ENCODE results near the gene DNM3.
"Not testable (repeated sequence)": the region's sequence is repeated elsewhere in the genome, so short reads cannot be mapped to it uniquely, and the experiment has no call there.

DNM3 gene

GRCh38 chr1:172298141-172298540, 456.8 kb downstream of the DNM3 start:
- DNase-seq = no peak

DNA sequence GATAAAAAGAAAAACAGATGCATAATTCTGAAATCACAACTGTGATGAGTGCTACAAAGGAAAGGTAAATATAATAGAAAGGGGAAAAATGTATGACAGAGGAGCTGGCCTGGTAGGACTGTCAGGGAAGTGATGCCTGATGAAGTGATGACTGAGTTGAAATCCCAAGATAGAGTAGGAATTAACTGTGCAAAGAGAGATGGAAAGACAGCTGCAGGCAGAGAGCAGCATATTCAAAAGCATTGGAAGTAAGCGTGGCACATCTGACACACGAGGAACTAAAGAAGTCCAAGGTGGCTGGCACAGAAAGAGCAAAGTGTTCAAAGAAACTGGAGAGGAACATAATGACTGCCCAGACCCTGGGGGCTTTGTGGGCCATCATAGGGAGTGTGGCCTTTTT, 457.6 kb downstream of the DNM3 start:
- no peak for DNase-seq

DNA sequence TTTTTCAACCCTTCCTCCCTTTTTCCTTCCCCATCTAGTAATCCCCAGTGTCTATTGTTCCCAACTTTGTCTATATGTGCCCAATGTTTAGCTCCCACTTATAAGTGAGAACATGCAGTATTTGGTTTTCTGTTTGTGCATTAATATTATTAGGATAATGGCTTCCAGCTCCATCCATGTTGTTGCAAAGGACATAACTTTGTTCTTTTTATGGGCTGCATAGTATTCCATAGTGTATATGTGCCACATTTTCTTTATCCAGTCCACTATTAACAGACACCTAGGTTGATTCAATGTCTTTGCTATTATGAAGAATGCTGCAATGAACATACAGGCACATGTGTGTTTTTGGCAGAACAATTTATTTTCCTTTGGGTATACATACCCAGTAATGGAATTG, 458.2 kb downstream of the DNM3 start:
- DNase-seq = no peak

DNA sequence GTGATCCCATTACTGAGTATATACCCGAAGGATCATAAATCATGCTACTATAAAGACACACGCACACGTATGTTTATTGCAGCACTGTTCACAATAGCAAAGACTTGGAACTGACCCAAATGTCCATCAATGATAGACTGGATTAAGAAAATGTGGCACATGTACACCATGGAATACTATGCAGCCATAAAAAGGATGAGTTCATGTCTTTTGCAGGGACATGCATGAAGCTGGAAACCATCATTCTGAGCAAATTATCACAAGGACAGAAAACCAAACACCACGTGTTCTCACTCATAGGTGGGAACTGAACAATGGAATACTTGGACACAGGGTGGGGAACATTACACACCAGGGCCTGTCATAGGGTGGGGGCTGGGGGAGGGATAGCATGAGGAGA, 466.2 kb downstream of the DNM3 start:
- not testable (repeated sequence) for DNase-seq

- no peak for DNase-seq
These were observed 466.8 kb downstream of the DNM3 start for GRCh38 chr1:172308142-172308541.

- no peak for DNase-seq
These were observed 467.3 kb downstream of the DNM3 start for GRCh38 chr1:172308577-172308976.

DNA sequence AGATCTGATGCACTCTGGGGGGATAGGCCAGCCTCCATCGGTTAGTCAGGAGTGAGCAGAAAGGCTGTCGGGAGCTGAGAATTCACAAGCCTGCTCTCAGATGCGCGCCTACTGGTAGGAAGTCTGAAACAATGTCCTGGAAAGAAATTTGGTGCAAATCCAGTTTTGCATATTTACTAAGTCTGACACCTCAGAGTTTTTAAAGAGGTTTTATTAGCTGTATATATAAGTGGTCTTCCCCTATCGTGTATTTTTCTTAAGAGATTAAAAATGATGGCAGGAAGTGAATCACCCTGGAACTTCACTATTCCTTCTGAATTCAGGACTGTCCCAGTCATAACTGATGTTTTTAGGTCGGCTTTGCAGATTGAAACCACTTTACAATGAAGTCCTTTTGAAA, 479.4 kb downstream of the DNM3 start:
- no peak for DNase-seq

- no peak for DNase-seq
These were observed 480.2 kb downstream of the DNM3 start for GRCh38 chr1:172321451-172321850.

DNA sequence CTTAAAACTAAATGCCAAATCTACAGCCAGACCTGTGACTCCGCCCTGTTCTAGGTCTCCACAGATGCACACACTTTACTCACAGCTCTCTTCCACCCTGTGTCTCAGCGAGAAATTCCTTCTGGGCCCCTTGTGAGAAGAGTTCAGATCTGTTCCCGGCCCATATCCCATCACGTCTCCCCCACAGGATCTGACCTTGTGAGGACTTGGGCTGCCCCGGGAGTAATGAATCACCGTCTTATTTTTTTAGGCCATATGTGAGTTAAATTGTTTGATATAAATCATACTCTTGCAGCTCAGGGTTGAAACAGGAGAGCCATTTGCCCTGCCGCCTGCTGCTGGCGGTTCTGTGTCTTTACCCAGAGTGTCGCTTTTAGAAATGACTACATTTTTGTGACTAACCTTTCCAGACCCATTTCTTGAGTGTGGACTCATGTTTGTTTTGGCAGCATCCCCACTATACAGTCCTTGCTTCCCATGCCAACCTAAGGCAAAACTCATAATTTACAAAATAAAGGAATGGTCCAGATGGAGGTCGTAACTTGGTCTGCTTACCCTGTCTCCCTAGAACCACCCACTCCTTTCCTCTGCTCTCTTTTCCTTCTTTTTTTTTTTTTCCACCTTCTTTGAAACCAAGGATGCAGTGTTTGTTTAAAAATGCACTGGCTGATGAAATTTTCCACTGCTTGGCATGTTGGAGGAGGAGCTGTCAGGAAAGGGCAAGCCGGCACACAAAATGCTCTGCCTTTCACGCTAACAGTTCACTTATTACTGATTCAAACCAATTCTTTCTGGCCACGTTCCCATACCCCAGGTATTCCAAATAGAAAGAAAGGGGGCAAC, 481.1 kb downstream of the DNM3 start:
- no peak for DNase-seq

DNA sequence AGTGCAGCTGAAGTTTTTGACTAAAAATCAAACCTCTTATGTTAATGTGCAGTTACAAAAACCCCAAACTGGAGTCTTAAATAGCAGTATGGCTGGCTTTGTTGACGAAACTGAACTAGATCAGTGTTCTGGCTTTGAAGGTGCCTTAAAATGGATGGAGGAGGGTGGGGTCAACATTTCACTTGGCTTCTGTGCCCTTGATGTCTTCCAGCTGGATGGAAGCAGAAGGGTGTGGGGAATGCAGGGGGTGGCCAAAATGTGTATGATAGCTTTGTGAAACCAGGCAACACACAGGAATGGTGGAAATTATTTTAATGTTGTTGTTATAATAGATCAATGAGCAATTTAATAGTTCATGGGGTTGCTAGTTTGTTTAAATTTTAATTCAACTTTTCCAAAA, 482.4 kb downstream of the DNM3 start:
- no peak for DNase-seq

DNA sequence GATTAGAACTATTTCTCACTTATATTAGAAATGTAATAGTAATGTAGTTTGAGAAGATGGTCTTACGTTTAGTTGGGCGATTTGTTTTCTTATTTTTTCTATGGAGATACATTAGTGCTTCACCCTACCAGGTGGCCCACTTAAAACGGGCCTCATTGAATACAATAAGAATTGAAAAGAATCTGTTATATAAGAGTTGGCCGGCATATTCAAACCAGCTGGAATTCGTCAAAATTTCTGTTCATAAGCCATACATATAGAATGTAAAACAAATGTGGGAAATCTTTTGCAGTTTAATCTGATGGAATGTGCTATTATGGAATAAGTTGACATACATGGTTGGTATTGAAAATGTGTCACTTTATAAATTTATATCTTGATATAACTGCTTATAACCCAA, 482.8 kb downstream of the DNM3 start:
- DNase-seq = no peak

GRCh38 chr1:172324761-172325160, 483.5 kb downstream of the DNM3 start:
- no peak for DNase-seq

DNA sequence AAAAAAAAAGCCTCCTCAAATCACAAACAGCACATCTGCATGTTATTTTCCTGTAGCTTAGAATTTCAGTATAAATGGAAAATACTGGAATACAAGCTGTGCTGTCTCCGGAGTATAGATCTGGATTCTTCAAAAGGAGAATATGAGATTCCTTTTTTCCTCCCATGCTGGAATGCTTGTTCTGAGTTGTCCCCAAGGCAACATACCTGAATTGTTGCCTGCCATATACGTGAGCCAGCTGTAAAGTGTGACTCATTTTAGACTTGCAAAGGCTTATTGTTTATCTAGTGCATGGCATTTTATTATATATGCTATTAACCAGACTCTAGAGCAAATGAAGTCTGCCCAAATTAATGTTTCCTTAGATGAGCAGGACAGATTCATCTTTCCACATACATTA, 484.2 kb downstream of the DNM3 start:
- no peak for DNase-seq

- DNase-seq = no peak
These were observed 484.8 kb downstream of the DNM3 start for GRCh38 chr1:172326136-172326535.

- no peak for DNase-seq
These were observed 487.0 kb downstream of the DNM3 start for GRCh38 chr1:172328266-172328665.

GRCh38 chr1:172332230-172332629, 490.9 kb downstream of the DNM3 start:
- no peak for DNase-seq

- no peak for DNase-seq
These were observed 494.1 kb downstream of the DNM3 start for GRCh38 chr1:172335377-172335776.

- DNase-seq = no peak
These were observed 497.0 kb downstream of the DNM3 start for GRCh38 chr1:172338295-172338735.

DNA sequence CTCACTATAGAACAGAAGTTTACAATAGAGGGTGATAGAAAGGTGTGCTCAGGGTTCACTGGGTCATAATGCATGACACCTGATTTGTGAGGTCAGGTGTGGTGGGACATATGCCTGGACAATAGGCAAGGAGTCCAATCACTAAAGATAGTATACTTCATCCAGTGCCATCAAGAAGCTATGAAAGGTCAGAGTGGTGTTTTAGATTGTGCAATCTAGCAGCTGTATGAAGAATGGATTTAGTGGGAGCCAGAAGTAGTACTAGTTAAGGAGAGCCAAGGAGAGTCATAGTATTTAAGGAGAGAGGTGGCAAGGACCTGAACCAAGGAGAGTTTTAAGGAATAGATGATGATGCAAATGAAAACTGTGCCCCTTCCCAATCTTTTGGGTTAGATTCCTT, 498.5 kb downstream of the DNM3 start:
- no peak for DNase-seq

GRCh38 chr1:172340520-172340919, 499.2 kb downstream of the DNM3 start:
- DNase-seq = no peak

GRCh38 chr1:172341697-172342096, 500.4 kb downstream of the DNM3 start:
- DNase-seq = no peak

DNA sequence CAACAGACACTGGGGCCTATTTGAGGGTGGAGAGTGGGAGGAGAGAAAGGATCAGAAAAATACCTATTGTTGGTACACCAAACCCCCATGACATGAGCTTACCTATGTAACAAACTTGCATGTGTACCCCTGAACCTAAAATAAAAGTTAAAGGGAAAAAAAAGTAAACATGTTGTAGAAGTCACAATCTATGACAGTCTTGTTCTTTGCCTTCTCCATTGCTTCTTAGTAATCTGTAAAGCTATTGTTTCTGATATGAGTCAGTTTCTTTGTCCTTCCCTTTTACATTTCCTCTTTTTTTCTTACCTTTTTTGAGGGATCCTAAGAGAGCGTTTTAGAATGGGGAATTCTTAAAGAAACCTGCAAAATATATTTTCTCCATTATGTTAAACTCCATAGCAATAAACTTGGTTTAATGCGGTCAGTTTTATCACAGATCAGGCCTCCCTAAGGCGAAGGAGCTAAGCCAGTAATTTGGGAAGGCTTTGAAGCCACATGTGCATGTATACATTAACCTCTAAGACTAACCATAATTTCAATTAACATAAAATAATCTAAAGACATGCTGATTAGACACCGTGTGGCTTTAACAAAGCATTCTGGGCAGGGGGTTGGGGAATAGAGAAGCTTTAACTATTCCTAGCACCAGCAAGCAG, 501.4 kb downstream of the DNM3 start:
- DNase-seq = no peak

DNA sequence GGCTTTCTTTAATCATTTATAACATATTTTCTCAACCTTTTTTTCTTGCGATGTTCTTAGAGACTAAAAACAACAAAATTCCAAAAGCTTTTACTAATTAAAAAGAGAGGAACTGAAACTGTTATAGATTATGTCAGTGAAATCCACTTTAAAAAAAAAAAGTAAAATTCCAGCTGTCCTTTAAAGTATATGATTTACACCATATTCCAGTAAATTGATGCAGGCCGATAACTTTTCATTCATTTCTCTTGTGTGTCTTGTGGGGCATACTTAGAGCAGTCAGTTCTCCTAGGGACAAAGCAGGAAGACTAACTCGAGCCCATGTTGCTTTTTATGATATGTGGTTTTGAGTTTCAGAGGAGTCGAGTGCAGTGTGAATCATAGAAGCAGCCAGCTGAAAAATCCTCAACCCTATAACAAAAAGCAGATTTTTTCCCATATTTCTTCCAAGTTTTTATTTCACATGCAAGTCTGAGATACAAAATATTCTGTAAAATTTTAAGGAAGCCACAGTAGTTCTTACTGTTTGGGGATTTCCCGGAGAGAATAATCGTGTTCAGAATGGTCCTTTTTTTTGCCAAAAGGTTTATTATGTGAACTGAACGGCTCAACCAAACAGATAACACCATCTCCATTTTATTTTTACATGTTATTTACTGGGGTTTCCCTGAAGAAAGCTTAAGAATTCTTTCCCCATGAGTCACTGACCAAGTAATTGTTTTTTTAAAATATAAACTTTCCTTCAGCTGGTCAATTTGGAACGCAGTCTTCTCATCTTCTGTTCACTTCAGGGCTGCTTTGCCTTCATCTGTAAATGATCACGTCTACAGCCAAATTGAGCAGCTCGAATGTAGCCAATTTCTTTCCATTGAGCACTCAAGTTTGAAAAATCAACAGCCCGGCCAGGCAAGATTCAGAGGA, 502.2 kb downstream of the DNM3 start:
- DNase-seq = peak; percentile 31

All from CD4-positive, alpha-beta T cell treated with Interleukin-4 for 4 hours (primary cell).